Melanocyte of skin (primary cell): ENCODE results near the gene A4GALT. TPM values are rescaled to one million over a fixed set of nuclear protein-coding genes. Genes with fewer than 3 reads are reported as not detected.

Source experiments
- small RNA-seq, 2 donors: library from RNA; depleted of rRNA; stranded (forward); fragments of <200 nt; gene quantifications; one replicate each; pipeline ENCODE3, GENCODE V24; 2012
- total RNA-seq, 2 donors: library from RNA; depleted of rRNA; stranded (reverse); fragments of >200 nt; gene quantifications; 2 replicates each; pipeline ENCODE4 v1.2.3, GENCODE V29; 2012

A4GALT gene, protein sequence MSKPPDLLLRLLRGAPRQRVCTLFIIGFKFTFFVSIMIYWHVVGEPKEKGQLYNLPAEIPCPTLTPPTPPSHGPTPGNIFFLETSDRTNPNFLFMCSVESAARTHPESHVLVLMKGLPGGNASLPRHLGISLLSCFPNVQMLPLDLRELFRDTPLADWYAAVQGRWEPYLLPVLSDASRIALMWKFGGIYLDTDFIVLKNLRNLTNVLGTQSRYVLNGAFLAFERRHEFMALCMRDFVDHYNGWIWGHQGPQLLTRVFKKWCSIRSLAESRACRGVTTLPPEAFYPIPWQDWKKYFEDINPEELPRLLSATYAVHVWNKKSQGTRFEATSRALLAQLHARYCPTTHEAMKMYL
- not detected for total RNA-seq

DNA sequence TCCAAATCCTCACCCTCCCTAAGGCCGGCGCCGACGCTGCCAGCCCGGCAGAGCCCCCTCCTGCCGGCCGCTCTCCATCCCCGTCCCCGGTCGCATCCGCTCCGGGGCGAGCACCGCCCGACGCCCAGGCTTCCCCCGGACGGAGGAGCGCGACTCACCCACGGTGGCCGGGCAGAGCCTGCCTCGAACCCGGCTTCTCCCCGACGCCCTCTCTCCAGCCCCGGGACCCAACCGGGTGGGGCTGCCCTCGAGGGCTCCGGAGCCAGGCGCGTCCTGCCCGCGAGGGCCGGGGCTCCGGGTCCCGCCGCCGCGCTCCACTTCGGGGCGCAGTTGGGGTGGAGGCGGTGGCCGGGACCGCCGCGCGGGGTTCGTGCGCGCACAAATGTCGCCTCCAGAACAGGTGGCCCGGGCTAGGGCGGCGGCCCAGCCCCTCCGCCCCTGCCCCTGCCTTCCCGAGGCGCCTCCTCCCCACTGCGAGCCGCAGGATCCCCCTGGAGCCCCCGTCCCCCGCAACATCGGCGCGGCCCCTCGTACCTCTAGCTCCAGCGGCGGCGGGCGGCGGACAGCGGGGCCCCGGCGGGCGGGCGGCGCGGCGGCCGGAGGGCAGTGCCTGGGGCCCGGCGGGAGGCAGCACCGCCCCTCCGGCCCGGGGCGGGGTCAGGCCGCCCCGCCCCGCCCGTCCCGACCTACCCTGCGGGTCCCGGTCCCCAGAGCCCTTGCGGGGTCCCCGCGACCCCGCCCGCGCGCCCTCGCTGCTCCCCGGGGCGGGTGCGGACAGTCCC is at the start of gene A4GALT:
A4GALT (minus strand) TSS at position 608 of the 782 bp plus-strand sequence. CDS start 26,919 bp downstream, outside the sequence.

DNA sequence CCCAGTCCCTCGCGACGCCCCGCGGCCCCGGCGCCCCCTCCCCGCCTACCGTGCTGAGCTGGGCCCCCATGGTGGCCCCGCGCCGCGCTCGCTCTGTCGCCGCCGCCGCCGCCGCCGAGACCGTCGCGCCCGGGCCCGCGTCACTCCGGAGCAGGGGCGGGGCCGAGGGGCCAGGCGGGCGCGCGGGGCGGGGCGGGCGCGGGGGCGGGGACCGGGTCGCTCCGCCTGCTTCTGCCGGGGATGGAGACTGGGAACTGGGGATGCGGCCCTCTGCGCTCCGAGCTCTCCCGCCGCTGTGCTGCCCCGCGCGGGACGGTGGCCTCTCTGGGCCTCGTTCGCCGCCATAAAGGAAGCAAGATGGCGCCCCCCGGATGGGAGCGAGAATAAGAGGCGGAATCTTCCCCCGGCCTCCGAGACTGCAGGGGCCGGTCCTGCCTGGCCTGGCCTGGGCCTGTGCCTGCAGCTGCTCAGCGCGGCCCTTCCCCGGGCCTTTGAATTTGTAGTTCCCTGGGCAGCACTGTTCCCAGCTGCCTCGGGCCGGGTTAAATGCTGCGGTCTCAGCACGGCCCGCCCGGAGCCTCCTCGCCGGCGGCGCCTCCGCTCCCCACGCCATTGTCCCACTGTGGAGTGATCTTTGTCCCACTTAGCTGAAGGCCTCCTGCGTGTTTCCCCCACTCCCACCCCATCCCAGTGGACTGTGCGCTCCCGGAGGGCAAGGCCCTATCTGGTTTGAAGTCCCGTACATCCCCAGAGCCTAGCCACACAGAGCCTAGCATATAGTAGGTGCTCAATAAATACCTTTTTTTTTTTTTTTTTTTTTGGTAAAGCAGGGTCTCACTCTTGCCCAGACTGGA is 71.2 kb downstream of the A4GALT start, which contains the start of gene CYB5R3:
CYB5R3 (minus strand) TSS at position 147 of the 854 bp plus-strand sequence; CDS start at position 70, 77 bp downstream.

Small RNA genes lying within 50 kb of the gene (small RNA-seq; reads per million reads assigned to genes)
- gene RF00019, result 0 reads per million in 2 donors

Other genes with a start within 250 kb of the A4GALT start
- gene RRP7A, start 201.1 kb downstream of the A4GALT start, total RNA-seq, result 10 to 100 TPM; 27.5 to 36.0 TPM
- gene SERHL2, start 166.9 kb downstream of the A4GALT start, total RNA-seq, result 10 to 100 TPM in 1 of 2 donors, 1 to 10 TPM in 1; 2.0 to 11.0 TPM
- 10 to 100 TPM; 22.4 to 30.0 TPM for gene POLDIP3, start 106.0 kb downstream of the A4GALT start, total RNA-seq
- under 1 TPM in 1 of 2 donors, not detected in 1; 0.33 TPM for gene ATP5MGL, start 80.3 kb downstream of the A4GALT start, total RNA-seq
- 10 to 100 TPM; 48.0 to 76.7 TPM for gene CYB5R3, start 71.5 kb downstream of the A4GALT start, total RNA-seq
- 10 to 100 TPM; 29.6 to 43.4 TPM for gene ARFGAP3, start 136.4 kb upstream of the A4GALT start, total RNA-seq